H1 (cell line): Measurements from ENCODE around the gene BBS2. TPM values are rescaled to one million over a fixed set of nuclear protein-coding genes. Genes with fewer than 3 reads are reported as not detected.

Source experiments
- CEBPB ChIP-seq: IDR thresholded peaks from 2 replicates; pipeline ENCODE4 v1.6.1; 2012; ENCODE audit warnings: low read depth, low read length
- CTBP2 ChIP-seq: IDR thresholded peaks from 2 replicates; pipeline ENCODE4 v1.7.0; 2011; ENCODE audit warnings: borderline replicate concordance, mild to moderate bottlenecking, moderate library complexity, mixed read lengths, low read length; ENCODE audit not compliant: insufficient read depth, insufficient read length
- MAFK ChIP-seq: IDR thresholded peaks from 2 replicates; pipeline ENCODE4 v1.6.1; 2012; ENCODE audit warnings: low read depth, mild to moderate bottlenecking, improper control_type of control experiment, low read length
- POLR2A ChIP-seq, 2 experiments: IDR thresholded peaks; 1 replicate in 1 of 2; 2 replicates in 1 of 2; pipeline ENCODE4 v1.6.1; 2011; ENCODE audit warnings: low read depth in 2 of 2, low read length in 2 of 2, mild to moderate bottlenecking in 2 of 2; ENCODE audit errors: control extremely low read depth in 1 of 2
- SIN3A ChIP-seq, 2 experiments: IDR thresholded peaks in 1 of 2; conservative IDR thresholded peaks in 1 of 2; 2 replicates each; pipeline ENCODE4 v1.6.1; 2011 to 2012; ENCODE audit warnings: low read length in 2 of 2, improper control_type of control experiment in 1 of 2, low read depth in 1 of 2, mild to moderate bottlenecking in 1 of 2
- TAF7 ChIP-seq: optimal IDR thresholded peaks from 2 replicates; pipeline ENCODE3; 2011; ENCODE audit warnings: low read depth, mild to moderate bottlenecking, inconsistent platforms, low read length, moderate library complexity, borderline replicate concordance
- polyA plus RNA-seq, 7 experiments: library from polyadenylated mRNA; depleted of rRNA in 3 of 7; stranded (reverse) in 5 of 7; unstranded in 2 of 7; fragments of >200 nt in 5 of 7; fragments of 200-250 nt in 2 of 7; gene quantifications; 1 replicate in 5 of 7; 2 replicates in 1 of 7; 4 replicates in 1 of 7; pipeline versions ENCODE4 v1.2.1 to v1.2.3, GENCODE V29; 2011 to 2013; ENCODE audit warnings: missing spikeins in 2 of 7, mixed read lengths in 2 of 7
- total RNA-seq: library from RNA; stranded (reverse); fragmentation: NEBNext Ultra II Directional; extraction: Animal tissue kit (Norgen Biotek cat#: 25700); gene quantifications from 2 replicates; pipeline ENCODE4 v1.2.1, GENCODE V29; 2021

The BBS2 gene
- total and polyA plus RNA-seq, 2 of the 8 experiments (the other 6 are each of a cell fraction or from before 2014, with no cell fraction given), result 12.3 to 15.1 TPM

DNA sequence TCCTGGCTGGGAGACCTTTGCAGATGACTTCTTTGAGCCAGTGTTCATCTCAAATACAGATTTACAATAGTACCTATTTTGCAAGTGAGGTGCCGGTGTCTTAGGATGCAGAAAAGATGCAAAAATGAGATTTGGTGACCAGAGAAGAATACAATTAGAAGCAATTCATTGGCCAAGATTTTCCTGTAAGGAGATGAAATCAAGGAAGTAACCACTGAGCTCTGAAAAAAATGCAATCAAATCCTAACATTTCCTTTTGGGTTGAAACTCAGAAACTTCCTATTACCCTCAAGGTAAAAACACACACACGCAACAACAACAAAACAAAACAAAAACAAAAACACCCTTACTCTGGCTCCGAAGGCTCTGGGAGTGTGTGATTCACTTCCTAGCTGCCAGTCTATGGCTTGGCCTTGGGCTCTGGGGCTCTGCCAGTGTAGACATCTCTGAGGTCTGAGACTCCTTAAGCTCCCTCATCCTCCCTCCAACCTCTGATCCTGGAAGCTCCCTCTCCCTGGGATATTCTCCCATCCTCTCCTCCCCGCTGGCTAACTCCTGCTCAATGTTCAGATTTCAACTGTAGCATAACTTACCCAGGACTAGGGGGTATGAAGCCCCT, 28.2 kb upstream of the BBS2 start (continued):
- TF ChIP-seq MAFK (no peak), SIN3A (conservative IDR thresholded peaks at IDR 0.05 in 1 of 2, IDR thresholded peaks at IDR 0.05 in 1 of 2; ENCODE audit: low read depth in 1 of 2, low read length in 2 of 2) (no peak), CEBPB (no peak), POLR2A (IDR thresholded peaks at IDR 0.05; ENCODE audit: control extremely low read depth in 1 of 2, low read depth in 2 of 2, low read length in 2 of 2) (no peak), TAF7 (no peak), CTBP2 (no peak)
